ENCODE results near the gene NHSL2. TPM values are rescaled to one million over a fixed set of nuclear protein-coding genes. Genes with fewer than 3 reads are reported as not detected.

Gene NHSL2
- total and polyA plus RNA-seq, 8 donors = 7.0 to 15.3 (median 9.5) TPM

- no peaks in the 10 kb centered on the region for H3K9me3 ChIP-seq
- H3K36me3 ChIP-seq = no peaks in the 10 kb centered on the region
- ATAC-seq = no peak
- intact Hi-C loops (cut with DNase I) = no loop called here
- peaks cover 0 to 11% of the 10 kb centered on the region in 2 donors for H3K27me3 ChIP-seq
- TF ChIP-seq, protein P1, sequence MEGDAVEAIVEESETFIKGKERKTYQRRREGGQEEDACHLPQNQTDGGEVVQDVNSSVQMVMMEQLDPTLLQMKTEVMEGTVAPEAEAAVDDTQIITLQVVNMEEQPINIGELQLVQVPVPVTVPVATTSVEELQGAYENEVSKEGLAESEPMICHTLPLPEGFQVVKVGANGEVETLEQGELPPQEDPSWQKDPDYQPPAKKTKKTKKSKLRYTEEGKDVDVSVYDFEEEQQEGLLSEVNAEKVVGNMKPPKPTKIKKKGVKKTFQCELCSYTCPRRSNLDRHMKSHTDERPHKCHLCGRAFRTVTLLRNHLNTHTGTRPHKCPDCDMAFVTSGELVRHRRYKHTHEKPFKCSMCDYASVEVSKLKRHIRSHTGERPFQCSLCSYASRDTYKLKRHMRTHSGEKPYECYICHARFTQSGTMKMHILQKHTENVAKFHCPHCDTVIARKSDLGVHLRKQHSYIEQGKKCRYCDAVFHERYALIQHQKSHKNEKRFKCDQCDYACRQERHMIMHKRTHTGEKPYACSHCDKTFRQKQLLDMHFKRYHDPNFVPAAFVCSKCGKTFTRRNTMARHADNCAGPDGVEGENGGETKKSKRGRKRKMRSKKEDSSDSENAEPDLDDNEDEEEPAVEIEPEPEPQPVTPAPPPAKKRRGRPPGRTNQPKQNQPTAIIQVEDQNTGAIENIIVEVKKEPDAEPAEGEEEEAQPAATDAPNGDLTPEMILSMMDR (IDR thresholded peaks at IDR 0.05) = no peak
- no peak overlapping the region for H3K27ac ChIP-seq
- DNase-seq = peak in 1 of 4 donors; percentile 62
- H3K4me3 ChIP-seq = no peak overlapping the region
- H3K4me1 ChIP-seq = peaks cover 0 to 19% of the 10 kb centered on the region in 2 donors
Measured at GRCh38 chrX:72060196-72060920, 149.7 kb downstream of the NHSL2 start.

DNA sequence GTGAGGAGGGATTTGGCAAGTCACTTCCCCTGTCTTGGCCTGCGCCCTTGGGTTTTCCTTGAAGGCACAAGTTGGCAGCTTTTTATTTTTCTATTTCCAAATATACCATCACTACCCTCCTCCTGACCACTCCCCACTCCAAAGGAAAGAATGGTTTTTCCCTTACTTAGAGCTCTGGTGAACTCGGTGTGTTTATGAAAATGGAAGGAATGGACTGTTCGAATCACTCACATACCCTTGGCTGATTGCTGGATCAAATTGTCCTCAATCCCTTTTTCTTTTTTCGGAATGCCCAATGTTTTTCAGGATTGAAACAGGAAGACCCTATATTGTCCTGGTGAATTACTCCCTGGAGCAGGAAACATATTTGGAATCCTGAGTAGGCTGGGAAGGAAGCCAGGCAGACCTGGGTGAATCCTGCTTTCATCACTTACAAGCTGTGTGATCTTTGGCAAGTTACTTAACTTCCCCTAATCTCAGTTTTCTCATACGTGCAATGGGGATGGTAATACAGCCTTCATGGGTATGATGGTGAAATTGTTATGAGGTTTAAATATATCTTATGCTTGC lies 150.4 kb downstream of the NHSL2 start:
- H3K36me3 ChIP-seq = no peaks in the 10 kb centered on the region
- peaks cover 0 to 19% of the 10 kb centered on the region in 2 donors for H3K4me1 ChIP-seq
- peaks cover 0 to 9% of the 10 kb centered on the region in 2 donors for H3K27me3 ChIP-seq
- H3K9me3 ChIP-seq = no peaks in the 10 kb centered on the region
- ATAC-seq (no peak), DNase-seq (no peak)
- no peak overlapping the region for H3K4me3 ChIP-seq
- H3K27ac ChIP-seq = no peak overlapping the region
- intact Hi-C loops (cut with DNase I) = no loop called here
- TF ChIP-seq, protein P1 (IDR thresholded peaks at IDR 0.05) = no peak

GRCh38 chrX:72062916-72063315 lies 152.3 kb downstream of the NHSL2 start:
- no peaks in the 10 kb centered on the region for H3K36me3 ChIP-seq
- intact Hi-C loops (cut with DNase I) = no loop called here
- ATAC-seq = peak; percentile 63
- peaks cover 0 to 10% of the 10 kb centered on the region in 2 donors for H3K27me3 ChIP-seq
- H3K27ac ChIP-seq = no peak overlapping the region
- no peak overlapping the region for H3K4me3 ChIP-seq
- no peak for DNase-seq
- no peaks in the 10 kb centered on the region for H3K9me3 ChIP-seq
- H3K4me1 ChIP-seq = peaks cover 0 to 8% of the 10 kb centered on the region in 2 donors
- TF ChIP-seq, protein P1 (IDR thresholded peaks at IDR 0.05) = no peak

DNA sequence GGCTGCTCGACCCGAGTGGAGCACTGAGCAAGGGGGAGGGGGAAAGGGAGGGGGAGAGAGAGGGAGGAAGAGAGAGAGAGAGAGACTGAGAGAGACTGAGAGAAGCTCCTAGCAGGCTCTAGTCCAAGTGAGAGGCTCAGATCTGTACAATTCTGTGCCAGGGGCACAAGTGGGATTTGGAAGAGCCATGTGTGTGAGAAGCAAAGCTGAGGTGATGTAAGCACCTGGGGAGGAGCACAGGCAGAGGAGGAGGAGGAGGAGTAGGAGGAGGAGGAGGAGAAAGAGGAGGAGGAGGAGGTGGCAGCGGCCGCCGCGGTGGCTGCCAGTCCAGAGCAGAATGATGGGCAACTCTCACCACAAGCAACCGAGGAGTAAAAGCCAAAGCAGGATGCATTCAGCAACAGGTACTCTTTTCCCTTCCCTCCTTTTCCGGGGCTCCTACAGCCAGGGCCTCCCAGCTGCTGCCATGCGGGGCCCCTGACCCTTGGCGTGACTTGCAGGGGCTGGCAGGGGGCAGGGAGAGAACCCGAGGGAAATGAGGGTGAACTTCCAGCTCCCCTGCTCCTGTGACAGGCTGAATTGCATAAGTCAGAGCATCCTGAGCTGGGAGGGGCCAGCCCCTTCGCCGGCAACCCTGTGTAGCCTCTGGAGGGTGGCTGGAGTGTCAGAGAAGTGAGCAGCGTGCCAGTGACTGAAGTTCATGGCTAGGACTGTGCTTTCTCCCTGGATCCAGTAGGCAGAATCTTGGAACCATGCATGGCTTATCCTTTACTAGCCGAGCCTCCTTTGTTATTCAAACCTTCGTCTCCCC lies 158.9 kb downstream of the NHSL2 start:
- Histone ChIP-seq H3K27ac (no peak overlapping the region), H3K27me3 (peaks cover 0 to 14% of the 10 kb centered on the region in 2 donors), H3K9me3 (no peaks in the 10 kb centered on the region), H3K4me3 (no peak overlapping the region), H3K4me1 (no peaks in the 10 kb centered on the region), H3K36me3 (no peaks in the 10 kb centered on the region)
- intact Hi-C loops (cut with DNase I) = no loop called here
- DNase-seq (no peak), ATAC-seq (peak; percentile 33)
- TF ChIP-seq, protein P1 (IDR thresholded peaks at IDR 0.05) = no peak

DNA sequence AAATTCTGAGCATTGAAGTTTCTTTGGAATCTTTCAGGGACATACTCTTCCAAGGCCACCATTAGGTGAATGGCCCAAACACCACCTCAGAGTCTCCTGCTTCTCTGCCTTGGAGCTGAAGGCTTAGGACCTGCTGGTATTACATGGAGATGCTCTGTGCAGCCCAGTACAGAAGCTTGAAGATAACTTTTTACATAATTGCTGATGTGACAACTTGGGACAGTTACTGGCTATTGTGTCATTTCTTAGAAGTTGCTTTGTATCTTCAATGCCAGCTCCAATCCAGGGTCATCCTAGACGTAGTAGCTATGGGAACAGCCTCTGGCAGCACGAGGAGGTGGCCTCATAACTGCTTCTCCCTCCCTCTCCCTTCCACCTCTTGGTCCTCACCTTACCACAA lies 160.6 kb downstream of the NHSL2 start:
- no peak for DNase-seq
- TF ChIP-seq, protein P1 (IDR thresholded peaks at IDR 0.05) = no peak
- H3K27me3 ChIP-seq = peaks cover 0 to 14% of the 10 kb centered on the region in 2 donors

More for the DNA sequence above, 160.6 kb downstream of the NHSL2 start:
- intact Hi-C loops (cut with DNase I) = no loop called here
- no peak for ATAC-seq
- H3K27ac ChIP-seq = no peak overlapping the region
- no peak overlapping the region for H3K4me3 ChIP-seq
- no peaks in the 10 kb centered on the region for H3K36me3 ChIP-seq
- no peaks in the 10 kb centered on the region for H3K9me3 ChIP-seq
- no peaks in the 10 kb centered on the region for H3K4me1 ChIP-seq

All from left lung (tissue), 10 donors.